GM19397 (cell line): ENCODE data around the gene NHSL1.
A peak's percentile ranks its signal among the peaks of the same experiment; 100 is the strongest.

Experiments used
- ATAC-seq: cut with Tn5 transposase; IDR thresholded peaks from one replicate; pipeline ENCODE4 v1.9.1; 2021; ENCODE audit warnings: mild to moderate bottlenecking, moderate library complexity; ENCODE audit not compliant: unreplicated experiment

NHSL1 gene

GRCh38 chr6:138525355-138525754, 26.1 kb upstream of the NHSL1 start:
- ATAC-seq, result no peak

- no peak for ATAC-seq
Observed at GRCh38 chr6:138524526-138524925, 25.2 kb upstream of the NHSL1 start.

- no peak for ATAC-seq
Observed at GRCh38 chr6:138523347-138524210, 24.3 kb upstream of the NHSL1 start.

- no peak for ATAC-seq
Observed at GRCh38 chr6:138522611-138523010, 23.3 kb upstream of the NHSL1 start.

GRCh38 chr6:138521790-138522189, 22.5 kb upstream of the NHSL1 start:
- no peak for ATAC-seq

DNA sequence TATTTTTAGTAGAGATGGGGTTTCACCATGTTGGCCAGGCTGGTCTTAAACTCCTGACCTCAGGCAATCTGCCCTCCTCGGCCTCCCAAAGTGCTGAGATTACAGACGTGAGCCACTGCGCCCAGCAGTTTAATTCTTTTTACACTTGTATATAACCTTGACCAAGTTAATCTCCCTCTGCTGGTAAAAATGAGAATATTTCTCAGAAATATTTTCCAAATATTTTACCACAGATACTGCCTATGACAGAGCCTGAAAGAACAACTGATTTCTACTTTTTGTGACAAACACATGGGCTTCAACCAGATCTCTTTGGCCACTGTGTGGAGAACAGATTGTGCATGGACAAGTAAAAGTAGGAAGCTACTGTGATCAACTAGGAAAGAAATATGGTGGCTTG, 21.2 kb upstream of the NHSL1 start:
- ATAC-seq, result no peak

GRCh38 chr6:138518054-138518453, 18.8 kb upstream of the NHSL1 start:
- ATAC-seq, result no peak

DNA sequence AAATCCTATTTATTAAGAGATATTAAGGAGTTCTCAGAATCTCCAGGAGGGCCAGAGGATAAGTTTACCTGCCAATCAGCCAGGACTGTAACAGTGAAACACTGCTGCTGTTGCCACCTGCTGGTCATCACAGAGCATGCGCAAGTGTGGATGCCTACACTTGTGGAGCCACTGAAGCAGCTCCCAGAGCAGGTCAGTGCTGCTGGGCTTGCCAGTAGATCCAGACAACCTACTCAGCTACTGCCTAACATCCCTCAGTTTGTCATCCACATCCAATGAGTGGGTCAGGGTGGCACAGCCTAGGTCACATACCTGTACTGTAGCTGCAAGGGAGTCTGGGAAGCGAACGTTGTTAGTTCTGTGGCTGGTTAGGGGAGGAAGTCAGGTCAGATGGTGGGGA, 18.3 kb upstream of the NHSL1 start:
- ATAC-seq, result peak; percentile 87

- ATAC-seq, result no peak
Observed at GRCh38 chr6:138515657-138516248, 16.5 kb upstream of the NHSL1 start.

- ATAC-seq, result no peak
Observed at GRCh38 chr6:138514860-138515540, 15.7 kb upstream of the NHSL1 start.

DNA sequence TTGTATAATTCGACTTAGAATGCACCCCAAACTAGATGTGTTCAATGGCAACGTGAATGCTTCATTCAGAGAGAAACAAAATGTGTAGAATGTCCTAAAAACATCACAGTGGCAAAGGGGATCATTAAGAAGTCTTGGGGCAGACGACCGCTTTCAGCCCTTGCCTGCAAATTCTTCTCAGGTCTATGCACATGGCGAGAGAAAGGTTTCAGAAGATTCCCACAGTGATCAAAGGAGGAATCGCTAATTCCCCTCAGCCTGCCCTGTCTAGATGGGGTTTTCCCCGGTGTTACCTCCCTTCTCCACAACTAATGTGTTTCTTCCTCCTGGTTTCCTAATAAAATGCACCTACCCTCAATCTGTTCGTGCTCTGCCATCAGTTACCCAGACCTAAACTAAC, 13.3 kb upstream of the NHSL1 start:
- ATAC-seq, result no peak

- no peak for ATAC-seq
Observed at GRCh38 chr6:138510093-138510492, 10.8 kb upstream of the NHSL1 start.

DNA sequence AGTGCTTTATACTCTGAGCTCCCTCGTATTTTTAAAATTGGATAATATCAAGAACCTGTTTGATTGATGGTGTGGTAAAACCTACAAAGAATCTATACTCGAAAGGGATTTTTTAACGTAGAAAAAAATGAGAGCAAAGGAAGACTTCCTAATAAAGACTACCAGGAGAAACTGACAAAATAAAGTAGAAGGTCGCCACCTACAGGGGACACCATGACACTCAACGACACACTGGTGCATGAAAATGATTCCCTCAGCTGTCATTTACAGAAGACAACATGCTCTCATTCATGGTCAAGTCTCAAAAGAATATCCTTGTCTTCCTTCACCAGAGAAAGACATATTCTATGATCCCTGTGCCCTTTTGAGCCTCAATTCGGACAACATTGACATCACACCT, 10.1 kb upstream of the NHSL1 start:
- ATAC-seq, result no peak

GRCh38 chr6:138508676-138508988, 9.3 kb upstream of the NHSL1 start:
- ATAC-seq, result no peak

DNA sequence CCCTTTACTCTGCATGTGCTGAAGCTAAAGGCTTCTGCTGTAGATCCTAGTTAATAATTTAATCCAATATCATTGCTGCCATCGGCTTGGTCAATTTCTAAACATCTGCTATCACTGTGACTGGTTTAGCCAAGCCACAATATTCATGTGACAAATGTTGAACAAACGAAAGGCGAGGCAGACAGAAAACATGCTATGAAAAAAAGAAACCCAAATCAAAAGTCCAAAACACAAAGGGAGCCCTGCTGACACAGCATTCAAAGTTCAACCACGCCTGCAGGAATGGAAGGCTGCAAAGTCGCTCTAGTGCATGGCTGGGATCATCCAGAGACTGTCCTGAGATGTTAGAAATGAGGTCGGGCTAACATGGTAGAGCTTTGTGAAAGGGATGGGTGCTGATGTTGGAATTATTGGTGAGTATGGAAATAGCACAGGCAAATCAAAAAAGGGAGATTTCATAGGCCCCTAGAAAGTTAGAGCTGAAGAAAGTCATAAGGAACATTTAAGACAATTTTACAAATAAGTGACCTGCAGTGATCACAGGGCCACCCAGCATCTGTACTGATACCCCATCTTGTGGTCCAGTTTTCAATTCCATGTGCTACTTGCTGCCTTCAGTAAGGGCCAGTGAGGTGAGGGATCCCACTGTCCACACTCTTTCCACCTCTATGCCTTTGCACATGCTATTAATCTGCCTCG, 8.8 kb upstream of the NHSL1 start:
- no peak for ATAC-seq

GRCh38 chr6:138504764-138505689, 5.7 kb upstream of the NHSL1 start:
- ATAC-seq, result no peak

- no peak for ATAC-seq
Observed at GRCh38 chr6:138503881-138504680, 4.8 kb upstream of the NHSL1 start.

- ATAC-seq, result no peak
Observed at GRCh38 chr6:138502546-138502945, 3.3 kb upstream of the NHSL1 start.

DNA sequence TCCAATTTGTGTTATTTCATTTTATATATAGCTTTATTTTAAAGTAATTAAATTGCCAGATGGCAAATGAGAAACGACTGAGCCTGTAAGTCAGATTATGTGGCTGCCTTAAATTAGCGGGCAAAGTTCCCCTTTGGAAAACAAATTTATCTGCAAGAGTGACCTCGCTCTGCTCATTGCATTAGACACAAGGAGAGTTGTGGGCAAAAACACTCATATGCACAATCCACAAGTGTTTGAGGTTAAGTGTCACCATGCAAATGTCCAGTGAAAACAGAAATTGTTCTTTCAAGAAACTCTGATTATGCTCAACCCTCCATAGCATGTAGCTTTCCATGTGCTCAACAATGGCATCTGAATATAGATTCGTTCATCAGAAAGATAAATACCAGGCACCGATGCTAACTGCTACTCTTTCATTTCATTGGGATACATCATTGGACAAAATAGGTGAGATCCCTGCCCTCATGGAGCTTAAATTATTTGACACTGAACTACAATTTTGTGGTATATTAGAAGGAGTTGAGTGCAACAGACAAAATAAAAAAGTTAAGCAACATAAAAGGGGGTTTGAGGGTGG, 1.7 kb upstream of the NHSL1 start:
- no peak for ATAC-seq
